Adipocyte (in vitro differentiated cells): ENCODE measurements around the gene ANKRD34A.
A peak's percentile ranks its signal among the peaks of the same experiment; 100 is the strongest.

Experiments used
- DNase-seq: peaks from one replicate; pipeline ENCODE4 v3.0.0-alpha.2; 2015; ENCODE audit warnings: low read depth
- H3K27me3 ChIP-seq: replicated peaks from 2 replicates; pipeline ENCODE4 v1.7.0; 2013; ENCODE audit warnings: mild to moderate bottlenecking, low read length, moderate library complexity; ENCODE audit not compliant: control insufficient read depth, insufficient read depth
- H3K36me3 ChIP-seq: 2 replicates; pipeline ENCODE4 v1.7.0; 2013; ENCODE audit warnings: low read length, mild to moderate bottlenecking, moderate library complexity; ENCODE audit not compliant: control insufficient read depth, insufficient read depth, severe bottlenecking
- H3K4me1 ChIP-seq: 2 replicates; pipeline ENCODE4 v1.7.0; 2013; ENCODE audit warnings: mild to moderate bottlenecking, low read length, moderate library complexity; ENCODE audit not compliant: control insufficient read depth, insufficient read depth
- H3K4me3 ChIP-seq: 2 replicates; pipeline ENCODE4 v1.7.0; 2013; ENCODE audit warnings: mild to moderate bottlenecking, low read length, moderate library complexity
- H3K9ac ChIP-seq: 2 replicates; pipeline ENCODE4 v1.7.0; 2013; ENCODE audit warnings: mild to moderate bottlenecking, low read length, moderate library complexity
- H3K9me3 ChIP-seq: 2 replicates; pipeline ENCODE4 v1.7.0; 2013; ENCODE audit warnings: mild to moderate bottlenecking, low read length, moderate library complexity; ENCODE audit not compliant: control insufficient read depth

The ANKRD34A gene

GRCh38 chr1:145964328-145965118, at the start of gene ANKRD34A, which contains the start of gene POLR3GL:
Gene ANKRD34A (minus strand): TSS chr1:145964575. CDS start chr1:145961759, 2,816 bp downstream.
Gene POLR3GL (plus strand): TSS chr1:145964690. CDS start chr1:145974866, 10,176 bp downstream.
- Histone ChIP-seq H3K4me1 (peaks cover 38% of the 10 kb centered on the region), H3K27me3 (no peaks in the 10 kb centered on the region), H3K36me3 (no peaks in the 10 kb centered on the region), H3K4me3 (peak within 1 kb of the TSS; percentile 97), H3K9ac (peak within 1 kb of the TSS; percentile 93), H3K9me3 (no peaks in the 10 kb centered on the region)
- DNase-seq = peak; percentile 98

- no peak overlapping the region for H3K9ac ChIP-seq
- peaks cover 8% of the 10 kb centered on the region for H3K4me1 ChIP-seq
- no peaks in the 10 kb centered on the region for H3K27me3 ChIP-seq
Observed at GRCh38 chr1:146013559-146013922, 49.2 kb upstream of the ANKRD34A start.

DNA sequence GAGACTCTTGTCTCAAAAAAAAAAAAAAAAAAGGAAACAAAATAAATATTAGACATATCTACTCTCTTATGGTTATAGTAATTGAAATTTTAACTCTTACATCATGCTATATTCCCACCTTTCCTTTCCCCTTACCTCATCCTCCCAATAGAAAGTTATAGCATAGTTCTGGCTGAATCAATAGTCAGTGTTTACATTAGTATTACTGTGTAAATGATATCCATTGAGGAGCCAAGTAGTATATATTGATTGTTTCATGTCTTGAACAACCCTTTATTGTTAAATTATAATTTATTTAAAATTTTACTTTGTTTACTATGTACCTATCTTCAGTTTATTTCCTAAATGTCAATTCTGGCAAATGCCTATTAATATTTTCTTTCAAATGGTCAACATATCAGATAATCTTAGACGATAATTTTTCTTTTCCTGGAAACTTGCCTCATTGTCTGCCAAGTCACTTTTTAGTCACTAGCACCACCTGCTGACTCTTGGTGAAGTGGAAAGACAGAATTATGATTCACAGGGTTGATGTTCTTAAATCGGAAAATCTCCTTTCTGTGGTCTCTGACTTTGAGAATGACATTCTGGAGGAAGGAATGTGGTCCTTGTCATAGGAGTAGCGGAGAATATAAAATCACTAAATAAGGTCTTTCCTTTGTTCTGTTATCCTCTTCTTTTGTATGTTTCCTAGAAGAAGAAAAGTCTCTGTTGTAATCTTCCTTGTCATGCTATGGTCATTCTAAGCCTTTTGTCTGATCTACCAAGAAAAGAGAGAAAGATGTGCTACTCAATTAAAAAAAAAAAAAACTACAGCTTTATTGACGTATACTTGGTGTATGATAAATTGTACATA, 48.6 kb upstream of the ANKRD34A start:
- H3K9me3 ChIP-seq = no peaks in the 10 kb centered on the region
- no peaks in the 10 kb centered on the region for H3K36me3 ChIP-seq
- H3K4me3 ChIP-seq = no peak overlapping the region
- no peak overlapping the region for H3K9ac ChIP-seq
- no peaks in the 10 kb centered on the region for H3K27me3 ChIP-seq
- DNase-seq = peak; percentile 92
- H3K4me1 ChIP-seq = peaks cover 8% of the 10 kb centered on the region

More at GRCh38 chr1:146013559-146013922, 49.2 kb upstream of the ANKRD34A start:
- no peaks in the 10 kb centered on the region for H3K9me3 ChIP-seq
- DNase-seq = no peak
- H3K4me3 ChIP-seq = no peak overlapping the region
- no peaks in the 10 kb centered on the region for H3K36me3 ChIP-seq

GRCh38 chr1:146010126-146010738, 45.9 kb upstream of the ANKRD34A start:
- no peak for DNase-seq

GRCh38 chr1:146007489-146008133, 43.2 kb upstream of the ANKRD34A start:
- Histone ChIP-seq H3K9ac (peak overlapping the region; percentile 78), H3K4me3 (no peak overlapping the region)
- no peak for DNase-seq

More at GRCh38 chr1:146010126-146010738, 45.9 kb upstream of the ANKRD34A start:
- Histone ChIP-seq H3K4me3 (no peak overlapping the region), H3K9me3 (no peaks in the 10 kb centered on the region), H3K4me1 (peaks cover 28% of the 10 kb centered on the region), H3K27me3 (no peaks in the 10 kb centered on the region), H3K36me3 (no peaks in the 10 kb centered on the region), H3K9ac (no peak overlapping the region)

GRCh38 chr1:146001709-146002108, 37.3 kb upstream of the ANKRD34A start:
- no peaks in the 10 kb centered on the region for H3K27me3 ChIP-seq
- no peaks in the 10 kb centered on the region for H3K36me3 ChIP-seq
- H3K4me3 ChIP-seq = peak overlapping the region; percentile 61
- H3K9me3 ChIP-seq = no peaks in the 10 kb centered on the region
- no peak for DNase-seq
- peaks cover 62% of the 10 kb centered on the region for H3K4me1 ChIP-seq
- H3K9ac ChIP-seq = peak overlapping the region; percentile 70

More at GRCh38 chr1:146007489-146008133, 43.2 kb upstream of the ANKRD34A start:
- peaks cover 29% of the 10 kb centered on the region for H3K4me1 ChIP-seq
- no peaks in the 10 kb centered on the region for H3K36me3 ChIP-seq
- H3K9me3 ChIP-seq = no peaks in the 10 kb centered on the region
- H3K27me3 ChIP-seq = no peaks in the 10 kb centered on the region

DNA sequence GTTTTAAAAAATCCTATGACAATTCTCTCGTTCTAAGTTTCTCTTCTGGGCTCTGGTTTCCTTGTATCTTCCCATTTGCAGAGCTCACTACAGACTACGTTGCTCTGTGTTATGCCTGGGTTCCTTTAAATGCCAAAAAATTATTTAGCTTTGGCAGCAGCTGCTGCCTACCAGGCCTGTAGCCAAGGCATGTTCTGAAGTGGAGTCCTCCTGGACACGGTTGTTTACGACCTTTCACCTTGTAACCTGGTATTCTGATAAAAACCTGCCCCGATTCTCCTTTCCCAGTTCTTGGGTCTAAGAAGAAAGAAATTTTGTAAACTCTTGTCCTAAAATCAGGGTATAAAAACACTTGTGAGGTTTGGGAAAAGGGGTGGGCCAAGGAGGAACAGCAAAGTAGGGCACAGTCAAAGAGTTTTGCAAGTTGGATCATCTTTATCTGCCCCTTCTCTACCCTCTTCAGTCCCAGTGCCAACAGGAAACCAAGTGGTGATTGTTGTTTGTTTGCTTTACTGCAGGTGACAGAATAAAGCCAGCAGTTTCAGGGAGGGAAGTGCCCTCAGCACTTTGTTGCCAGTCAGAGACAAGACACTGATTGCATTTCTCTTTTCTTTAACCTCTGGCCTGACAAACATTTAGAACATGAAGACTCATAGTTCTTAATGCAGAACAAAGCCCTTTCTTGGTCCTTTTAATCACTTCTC, 35.1 kb upstream of the ANKRD34A start:
- H3K9ac ChIP-seq = peak overlapping the region; percentile 78
- peak overlapping the region; percentile 60 for H3K4me3 ChIP-seq
- no peaks in the 10 kb centered on the region for H3K9me3 ChIP-seq
- peaks cover 45% of the 10 kb centered on the region for H3K4me1 ChIP-seq
- peaks cover 8% of the 10 kb centered on the region for H3K36me3 ChIP-seq
- no peak for DNase-seq
- no peaks in the 10 kb centered on the region for H3K27me3 ChIP-seq

GRCh38 chr1:145997718-145998023, 33.3 kb upstream of the ANKRD34A start:
- H3K9ac ChIP-seq = peak overlapping the region; percentile 95
- H3K4me3 ChIP-seq = peak overlapping the region; percentile 89
- no peaks in the 10 kb centered on the region for H3K27me3 ChIP-seq
- no peaks in the 10 kb centered on the region for H3K9me3 ChIP-seq
- peaks cover 56% of the 10 kb centered on the region for H3K4me1 ChIP-seq
- DNase-seq = no peak
- peaks cover 26% of the 10 kb centered on the region for H3K36me3 ChIP-seq

GRCh38 chr1:145997016-145997717, 32.8 kb upstream of the ANKRD34A start:
- peak; percentile 48 for DNase-seq
- H3K4me1 ChIP-seq = peaks cover 60% of the 10 kb centered on the region

More at GRCh38 chr1:145997016-145997717, 32.8 kb upstream of the ANKRD34A start:
- Histone ChIP-seq H3K36me3 (peaks cover 31% of the 10 kb centered on the region), H3K9ac (peak overlapping the region; percentile 95), H3K4me3 (peak overlapping the region; percentile 89), H3K27me3 (no peaks in the 10 kb centered on the region), H3K9me3 (no peaks in the 10 kb centered on the region)
